Measurements from ENCODE around the gene MPP2.

- TF ChIP-seq CTCF (IDR thresholded peaks at IDR 0.05) (no peak), POLR2AphosphoS5 (IDR thresholded peaks at IDR 0.05) (no peak), POLR2A (IDR thresholded peaks at IDR 0.05) (no peak), EP300 (IDR thresholded peaks at IDR 0.05) (no peak)
Measured at GRCh38 chr17:43852571-43852970, 54.8 kb downstream of the MPP2 start.
